Fibroblast of the conjunctiva (primary cell): Measurements from ENCODE around the gene SURF1.
A peak's percentile ranks its signal among the peaks of the same experiment; 100 is the strongest.
"Not testable (repeated sequence)": the region's sequence is repeated elsewhere in the genome, so short reads cannot be mapped to it uniquely, and the experiment has no call there.

Experiments
- DNase-seq: peaks from one replicate; pipeline ENCODE4 v3.0.0-alpha.2; 2010; ENCODE audit warnings: low read depth

Gene SURF1

DNA sequence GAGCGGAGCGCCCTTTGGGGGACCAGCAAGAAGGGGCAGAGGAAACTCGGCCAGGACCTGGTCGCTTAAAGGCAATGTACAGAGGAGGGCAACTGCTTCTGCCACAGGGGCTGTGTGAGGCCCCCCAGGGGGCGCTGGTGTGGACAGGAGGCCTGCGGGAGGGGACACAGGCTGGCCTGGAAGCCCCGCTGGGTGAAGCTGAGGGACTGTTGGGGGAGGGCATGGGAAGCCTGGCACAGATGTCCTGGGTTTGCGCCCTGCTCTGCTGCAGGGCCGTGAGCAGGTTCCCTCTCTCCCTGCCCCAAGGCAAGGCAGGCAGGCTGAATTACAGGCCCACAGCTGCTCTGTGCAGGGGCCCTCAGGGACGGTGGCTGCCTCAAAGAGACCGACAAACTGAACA is 13.7 kb downstream of the SURF1 start:
- DNase-seq: no peak

DNA sequence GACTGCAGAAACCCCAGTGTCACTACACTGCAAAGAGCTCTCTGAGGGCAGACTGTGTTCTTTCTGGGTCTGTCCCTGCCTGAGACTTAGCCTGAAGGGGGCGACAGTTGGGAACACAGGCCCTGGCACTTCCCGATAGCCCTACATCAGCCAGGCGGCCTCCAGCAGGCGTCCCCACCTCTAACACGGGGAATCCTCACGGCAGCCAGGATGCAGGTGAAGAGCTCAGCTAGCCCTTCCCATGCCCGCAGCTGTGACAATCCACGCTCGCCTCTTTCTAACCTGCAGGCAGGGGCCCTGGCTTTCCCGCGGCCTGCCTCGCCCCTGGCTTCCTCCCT is 14.2 kb downstream of the SURF1 start:
- no peak for DNase-seq

DNA sequence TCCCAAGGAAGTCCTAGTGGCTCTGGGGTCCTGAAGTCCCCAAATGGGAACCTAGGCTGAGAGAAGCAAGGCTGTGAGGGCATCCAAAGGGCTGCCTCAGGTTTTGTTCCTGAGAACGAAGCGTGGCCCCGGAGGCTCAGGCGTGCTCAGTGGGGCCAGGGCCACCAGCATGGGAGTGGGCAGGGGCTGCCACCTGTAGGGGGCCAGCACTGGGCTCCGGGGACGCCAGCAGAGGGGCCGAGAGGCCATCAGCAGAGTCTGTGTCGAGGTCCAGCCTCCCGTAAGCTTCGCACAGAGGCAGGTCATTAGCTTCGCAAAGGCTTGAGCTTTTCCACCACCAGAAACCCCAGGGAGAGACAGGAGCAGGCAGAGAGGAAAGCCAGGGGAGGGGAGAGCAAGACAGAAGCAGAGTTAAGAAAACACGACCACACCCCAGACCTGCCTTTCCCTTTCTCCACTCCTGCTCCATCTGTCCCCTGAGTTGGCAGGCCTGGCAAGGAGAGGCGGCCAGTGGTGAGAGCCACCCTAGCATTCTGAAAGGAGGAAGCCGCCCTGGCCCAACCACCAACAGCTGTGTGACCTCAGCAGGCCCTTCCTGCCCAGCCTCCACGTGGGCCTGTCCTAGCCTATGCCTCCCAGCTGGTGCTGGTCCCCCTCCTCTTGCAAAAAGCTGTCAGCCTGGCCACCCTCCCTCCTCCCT is 14.8 kb downstream of the SURF1 start:
- DNase-seq: no peak

DNA sequence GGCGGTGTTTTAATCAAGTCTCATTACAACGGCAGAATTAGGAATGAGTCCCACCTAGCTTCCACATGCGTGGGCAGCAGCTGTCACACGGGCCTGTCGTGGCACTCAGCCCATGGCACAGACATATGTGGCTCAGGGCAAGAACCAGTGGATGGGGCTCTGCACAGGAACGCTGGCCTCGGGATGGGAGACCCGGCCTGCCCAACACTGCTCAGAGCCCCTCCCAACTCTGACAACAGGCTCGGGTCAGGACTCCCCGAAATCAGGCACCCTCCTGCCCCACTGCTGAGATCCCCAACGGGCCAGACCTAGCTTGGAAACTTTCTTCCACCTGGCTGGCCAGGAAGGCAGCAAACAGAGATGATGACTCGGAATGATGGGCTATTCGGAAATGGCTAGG is 15.4 kb downstream of the SURF1 start:
- DNase-seq: no peak

DNA sequence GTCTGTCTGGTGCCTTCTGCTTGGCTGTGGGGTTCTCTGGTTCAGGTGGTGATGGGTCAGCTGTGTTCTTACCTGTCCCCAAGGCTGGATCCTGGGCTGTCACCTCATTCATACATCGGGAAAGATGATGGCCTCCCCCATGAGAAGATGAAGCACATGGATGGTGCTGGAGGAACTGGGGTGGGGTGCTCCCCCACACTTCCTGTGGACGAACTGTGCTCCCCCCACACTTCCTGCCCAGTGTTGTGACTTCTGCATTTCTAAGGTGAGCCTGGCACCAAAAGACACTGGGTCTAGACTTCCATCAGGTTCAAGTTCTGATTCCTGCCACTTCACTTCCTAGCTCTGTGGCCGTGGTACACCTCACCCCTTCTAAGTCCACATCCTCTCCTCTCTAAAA is 16.0 kb downstream of the SURF1 start:
- no peak for DNase-seq

DNA sequence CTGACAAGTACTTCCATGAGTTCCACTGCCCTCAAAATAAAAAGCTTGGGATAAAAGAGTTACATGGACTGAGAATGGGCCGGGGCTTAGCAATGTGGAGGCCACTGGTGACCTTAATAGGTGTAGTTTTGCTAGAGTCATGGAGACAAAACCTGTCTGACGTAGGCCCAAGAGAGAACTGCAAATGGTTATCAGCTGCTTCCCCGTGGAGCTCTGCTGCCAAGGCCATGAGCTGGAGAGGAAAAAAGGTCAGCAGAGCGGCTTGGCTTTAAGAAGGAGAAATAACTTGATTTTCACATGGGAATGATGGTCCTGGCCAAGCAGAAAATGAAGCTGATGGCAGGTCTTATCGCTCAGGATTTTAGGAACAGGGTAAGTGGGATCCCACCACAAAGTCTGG is 16.6 kb downstream of the SURF1 start:
- DNase-seq: no peak

DNA sequence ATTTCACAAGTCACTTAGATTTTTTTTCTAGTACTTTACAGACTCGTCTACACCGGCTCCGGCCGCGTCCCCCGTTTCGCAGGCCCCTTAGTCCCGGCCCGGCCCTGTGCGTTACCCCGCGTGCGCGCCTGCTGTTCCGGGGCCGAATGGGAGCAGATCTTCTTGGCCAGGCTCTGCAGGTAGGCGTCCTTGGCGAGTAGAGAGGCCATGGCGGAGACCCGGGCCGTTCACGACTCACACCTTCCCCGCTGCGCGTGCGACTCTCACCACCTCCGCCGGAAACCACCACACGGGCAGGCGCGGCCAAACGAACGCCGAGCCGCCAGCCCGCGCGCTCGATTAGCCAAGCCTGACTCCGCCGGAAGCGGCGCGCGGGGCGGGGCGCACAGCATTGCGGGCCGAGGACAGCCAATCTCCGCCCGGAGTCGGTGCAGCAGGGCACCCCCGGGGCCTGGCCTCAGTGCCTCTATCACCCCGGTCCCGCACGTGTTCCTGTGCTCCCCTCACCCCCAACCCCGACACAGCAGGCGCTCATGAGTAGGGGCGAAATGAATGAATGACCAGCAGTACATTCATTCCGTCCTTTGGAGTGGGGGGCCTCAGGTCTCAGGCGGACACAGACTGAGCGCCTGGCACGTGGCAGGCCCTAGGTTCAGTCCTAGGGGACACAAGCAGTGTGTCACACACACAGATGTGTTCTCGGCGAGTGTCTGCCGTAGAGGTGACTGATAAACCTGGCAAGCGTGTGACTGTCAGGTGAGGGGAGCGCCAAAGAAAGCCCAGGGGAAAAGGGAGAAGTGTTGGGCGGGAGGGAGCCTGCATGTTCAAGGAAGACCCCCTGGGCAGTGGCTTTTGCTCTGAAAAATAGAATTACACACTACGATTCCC is 20.1 kb downstream of the SURF1 start, which contains the start of gene SURF6:
Gene SURF6, minus strand, starts transcription at position 265 of the 888 bp plus-strand sequence. Its CDS starts 56 bp downstream, at position 209.
- peak; percentile 62 for DNase-seq

DNA sequence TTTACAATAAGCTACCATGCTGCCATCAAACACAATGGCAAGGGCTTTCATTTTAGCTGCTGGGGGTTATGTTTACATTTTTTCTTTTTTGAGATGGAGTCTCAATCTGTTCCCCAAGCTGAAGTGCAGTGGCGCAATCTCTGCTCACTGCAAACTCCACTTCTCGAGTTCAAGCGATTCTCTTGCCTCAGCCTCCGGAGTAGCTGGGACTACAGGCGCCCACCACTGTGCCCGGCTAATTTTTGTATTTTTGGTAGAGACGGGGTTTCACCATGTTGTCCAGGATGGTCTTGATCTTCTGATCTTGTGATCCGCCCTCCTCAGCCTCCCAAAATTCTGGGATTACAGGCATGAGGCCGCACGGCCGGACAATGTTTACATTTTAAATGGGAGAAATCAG is 21.4 kb downstream of the SURF1 start:
- not testable (repeated sequence) for DNase-seq

DNA sequence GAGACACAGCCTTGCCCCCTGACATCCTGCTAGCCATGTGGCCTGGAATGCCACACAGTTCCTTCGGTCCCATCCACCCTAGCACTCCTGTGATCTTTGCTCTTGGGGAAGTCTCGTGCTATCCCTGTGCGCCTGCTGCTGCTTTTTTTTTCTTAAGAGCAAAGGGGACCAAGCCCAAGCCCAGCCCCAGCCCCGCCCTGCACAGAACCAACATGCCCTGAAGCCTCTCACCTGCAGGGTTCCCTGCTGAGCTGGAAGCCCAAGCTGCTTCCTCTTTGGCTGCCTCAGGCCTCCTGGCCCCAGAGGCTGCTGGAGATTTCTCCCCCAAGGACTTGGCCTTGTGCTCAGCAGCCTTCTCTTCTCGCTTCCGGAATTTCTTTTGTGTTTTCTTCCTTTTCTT is 22.1 kb downstream of the SURF1 start:
- DNase-seq: no peak

DNA sequence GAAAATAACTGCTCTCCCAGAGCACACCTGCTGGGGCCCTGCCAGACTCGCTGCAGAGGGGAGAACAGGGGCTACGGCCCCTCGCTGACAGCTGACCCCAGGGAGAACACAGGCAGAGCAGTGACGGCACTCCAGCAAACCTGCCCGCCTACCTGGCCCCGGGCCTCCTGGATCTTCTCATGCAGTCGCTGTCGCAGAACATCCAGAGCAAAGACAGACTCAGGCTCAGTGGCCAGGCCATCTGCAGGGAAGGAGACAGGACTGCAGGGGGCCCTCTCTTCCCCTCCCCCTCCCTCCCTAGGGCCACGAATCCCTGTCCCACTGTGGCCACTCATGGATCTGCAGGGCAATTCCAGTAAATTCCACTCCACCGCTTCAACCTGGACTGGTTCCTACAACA is 22.7 kb downstream of the SURF1 start:
- no peak for DNase-seq

DNA sequence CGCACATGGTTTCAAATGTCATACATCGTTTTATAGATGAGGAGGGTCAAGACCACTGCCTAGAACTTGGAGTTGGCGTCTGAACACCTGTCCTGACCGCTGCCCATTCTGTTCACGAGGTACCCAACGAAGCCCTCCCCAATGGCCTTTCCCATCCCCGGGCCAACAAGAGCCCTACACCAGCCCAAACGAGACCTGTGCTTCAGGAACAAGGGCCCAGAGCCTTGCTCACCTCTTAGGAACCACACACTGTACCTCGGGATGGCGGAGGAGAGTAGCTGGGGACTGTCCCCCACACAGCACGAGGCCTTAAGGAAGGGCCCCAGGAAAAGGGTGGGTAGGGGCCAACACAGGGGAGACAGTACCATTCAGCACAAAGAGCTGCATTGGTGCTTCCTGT is 23.3 kb downstream of the SURF1 start:
- no peak for DNase-seq

DNA sequence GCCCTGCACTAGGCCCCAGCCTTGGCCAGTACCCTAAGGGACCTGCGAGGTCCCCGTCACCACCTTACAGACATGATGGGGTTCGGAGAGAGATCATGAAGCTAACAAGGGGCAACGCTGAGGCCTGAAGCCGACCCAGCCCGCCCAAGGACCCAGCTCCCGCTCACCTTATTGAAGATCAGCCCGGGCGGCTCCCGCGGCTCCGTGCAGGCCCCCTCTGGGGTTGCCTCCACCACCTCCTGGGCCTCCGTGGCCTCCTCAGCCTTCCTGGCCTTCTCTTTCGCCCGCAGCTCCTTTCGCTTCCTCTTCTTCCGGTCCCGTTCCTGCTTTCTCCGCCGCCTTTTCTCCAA is 23.9 kb downstream of the SURF1 start:
- no peak for DNase-seq

DNA sequence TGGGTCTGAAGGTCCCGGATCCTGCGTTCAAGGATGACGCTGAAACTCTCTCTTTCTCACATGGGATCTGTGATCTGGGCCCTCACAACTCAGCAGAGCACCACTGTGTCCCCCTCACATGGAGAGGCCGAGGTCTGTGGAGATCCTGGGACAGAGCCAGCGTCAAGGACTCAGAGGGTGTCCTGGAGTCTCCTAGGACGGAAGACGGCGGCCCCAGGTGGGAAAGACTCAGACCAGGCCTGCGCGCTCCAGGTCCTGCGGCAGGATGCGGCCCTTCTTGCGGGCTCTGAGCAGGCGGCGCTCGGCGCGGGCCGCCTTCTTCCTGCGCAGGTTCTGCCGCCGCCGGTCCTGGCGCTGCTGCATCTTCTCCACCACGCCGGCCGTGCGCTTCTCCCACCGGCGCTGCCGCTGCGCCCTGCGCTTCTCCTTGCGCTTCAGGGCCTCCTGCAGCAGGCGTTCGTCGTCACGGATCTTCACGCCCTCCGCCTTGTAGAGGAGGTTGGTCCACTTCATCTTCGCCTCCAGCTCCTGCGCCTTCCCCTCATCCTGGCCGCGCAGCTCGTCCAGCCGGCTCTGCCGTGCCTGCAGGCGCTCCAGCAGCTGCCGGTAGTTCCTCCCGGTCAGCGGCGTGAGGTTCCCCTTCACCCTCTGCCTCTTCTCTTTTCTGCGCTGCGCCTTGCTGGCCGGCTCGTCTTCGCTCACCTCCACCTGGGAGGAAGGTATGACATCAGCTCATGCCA is 24.5 kb downstream of the SURF1 start:
- DNase-seq: no peak

DNA sequence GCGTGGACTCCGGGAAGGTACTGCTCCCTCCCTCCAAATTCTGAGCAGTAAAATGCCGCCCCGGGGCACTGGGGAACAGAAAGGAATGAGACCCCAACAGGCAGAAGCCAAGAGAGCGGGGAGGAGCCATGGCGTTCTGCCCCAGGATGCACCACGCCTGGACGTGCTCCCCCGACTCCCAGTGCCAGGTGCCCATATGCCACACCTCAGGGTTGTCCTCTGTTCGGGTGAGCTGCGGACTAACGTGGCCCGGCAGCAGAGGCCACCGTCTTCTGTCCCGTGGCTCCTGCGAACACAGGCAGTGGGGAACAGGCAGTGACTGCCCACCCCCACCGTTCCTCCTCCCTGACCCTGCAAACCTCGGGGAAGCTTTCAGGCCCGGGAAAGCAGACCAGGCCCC is 25.1 kb downstream of the SURF1 start:
- no peak for DNase-seq

DNA sequence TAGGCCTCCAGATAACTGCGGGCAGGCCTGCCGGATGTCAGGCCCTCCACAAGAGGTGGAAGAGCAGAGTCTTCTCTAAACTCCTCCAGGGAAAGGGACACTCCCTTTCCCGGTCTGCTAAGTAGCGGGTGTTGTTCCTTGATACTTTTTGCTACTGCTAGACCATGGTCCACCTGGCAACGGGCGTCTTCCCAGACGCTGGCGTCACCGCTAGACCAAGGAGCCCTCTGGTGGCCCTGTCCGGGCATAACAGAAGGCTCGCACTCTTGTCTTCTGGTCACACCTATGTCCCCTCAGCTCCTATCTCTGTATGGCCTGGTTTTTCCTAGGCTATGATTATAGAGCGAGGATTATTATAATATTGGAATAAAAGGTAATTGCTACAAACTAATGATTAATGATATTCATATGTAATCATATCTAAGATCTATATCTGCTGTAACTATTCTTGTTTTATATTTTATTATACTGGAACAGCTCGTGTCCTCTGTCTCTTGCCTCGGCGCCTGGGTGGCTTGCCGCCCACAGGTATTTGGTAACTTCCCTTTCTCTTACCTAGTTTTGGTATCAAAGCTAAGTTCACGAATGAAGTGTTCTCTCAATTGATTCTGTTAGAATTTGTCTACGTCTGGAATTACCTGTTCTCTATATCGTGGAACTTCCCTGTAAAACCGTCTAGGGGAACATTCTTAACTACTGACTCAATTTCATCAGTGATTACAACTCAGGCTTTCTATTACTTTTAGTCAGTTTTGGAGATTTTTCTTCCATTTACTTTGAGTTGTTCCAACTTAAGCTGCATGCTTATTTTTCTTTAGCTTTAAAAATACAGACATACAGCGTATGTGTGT is 26.8 kb downstream of the SURF1 start:
- DNase-seq: not testable (repeated sequence)

DNA sequence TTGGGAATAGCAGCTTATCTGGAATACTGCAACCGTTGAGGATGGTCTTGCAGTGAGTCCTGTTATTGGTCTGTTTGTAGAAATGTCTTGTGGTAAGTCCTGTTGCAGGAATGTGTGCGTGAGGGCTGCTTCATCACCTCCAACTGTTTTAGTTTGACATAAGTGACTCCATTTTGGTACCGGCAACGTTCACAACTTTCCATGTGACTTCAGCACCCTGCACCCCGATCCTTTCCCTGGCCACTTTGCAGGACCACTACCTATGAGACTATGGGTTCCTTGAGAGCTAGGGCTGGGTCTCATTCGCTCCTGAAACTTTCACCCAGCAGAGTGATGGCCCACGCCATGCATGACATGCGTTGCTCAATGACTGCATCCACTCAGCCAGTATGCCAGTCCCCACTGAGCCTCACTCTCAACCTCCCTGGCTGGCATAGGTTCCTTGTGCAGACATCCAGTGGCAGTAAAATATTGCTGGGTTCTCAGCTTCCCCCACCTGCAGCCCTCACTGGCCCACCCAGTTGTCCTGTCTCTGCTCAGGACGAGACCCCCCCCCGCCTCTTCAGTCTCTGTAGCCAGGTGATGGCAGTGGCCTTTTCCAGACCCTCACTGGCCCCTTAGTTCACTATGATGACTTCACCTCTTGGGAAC is 28.3 kb downstream of the SURF1 start:
- DNase-seq: no peak

DNA sequence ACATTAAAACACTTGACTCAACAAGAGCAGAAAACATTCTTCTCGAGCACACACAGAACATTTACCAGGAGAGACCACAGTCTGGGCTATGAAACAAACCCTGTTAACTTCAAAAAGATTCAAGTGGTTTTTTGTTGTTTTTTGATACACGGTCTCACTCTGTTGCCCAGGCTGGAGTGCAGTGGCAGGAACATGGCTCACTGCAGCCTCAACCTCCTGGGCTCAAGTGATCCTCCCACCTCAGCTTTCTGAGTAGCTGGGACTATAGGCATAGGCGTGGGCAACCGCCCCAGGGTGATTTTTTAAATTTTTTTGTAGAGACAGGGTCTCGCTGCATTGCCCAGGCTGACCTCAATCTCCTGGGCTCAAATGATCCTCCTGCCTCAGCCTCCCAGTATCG is 29.3 kb downstream of the SURF1 start:
- not testable (repeated sequence) for DNase-seq

DNA sequence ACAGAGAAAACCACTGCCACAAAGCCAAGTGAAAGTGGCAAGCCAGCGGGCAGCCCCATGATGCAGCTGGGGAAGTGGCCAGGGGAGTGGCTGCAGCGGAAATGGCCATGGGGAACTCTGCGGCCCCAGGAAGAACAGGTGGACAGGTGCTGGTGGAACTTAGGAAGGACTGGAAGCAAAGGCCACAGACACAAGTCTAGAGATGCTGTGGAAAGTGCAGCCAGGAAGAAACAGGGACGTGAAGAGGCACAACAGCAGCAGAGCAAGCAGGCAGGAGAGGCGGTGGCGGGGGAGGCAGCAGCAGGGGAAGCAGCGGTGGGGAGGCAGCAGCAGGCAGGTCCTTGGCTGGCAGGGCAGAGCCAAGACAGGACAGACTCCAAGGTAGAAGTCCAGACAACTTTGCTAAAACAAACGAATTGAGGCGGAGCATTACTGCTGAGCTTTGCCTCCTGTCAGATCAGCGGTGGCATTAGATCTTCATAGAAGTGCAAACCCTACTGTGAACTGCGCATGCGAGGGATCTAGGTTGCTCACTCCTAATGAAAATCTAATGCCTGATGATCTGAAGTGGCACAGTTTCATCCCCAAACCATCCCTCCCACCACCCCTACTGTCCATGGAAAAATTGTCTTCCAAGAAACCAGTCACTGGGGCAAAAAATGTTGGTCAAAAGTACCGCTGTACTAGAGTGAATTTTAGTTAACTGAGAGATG is 32.1 kb downstream of the SURF1 start:
- no peak for DNase-seq

DNA sequence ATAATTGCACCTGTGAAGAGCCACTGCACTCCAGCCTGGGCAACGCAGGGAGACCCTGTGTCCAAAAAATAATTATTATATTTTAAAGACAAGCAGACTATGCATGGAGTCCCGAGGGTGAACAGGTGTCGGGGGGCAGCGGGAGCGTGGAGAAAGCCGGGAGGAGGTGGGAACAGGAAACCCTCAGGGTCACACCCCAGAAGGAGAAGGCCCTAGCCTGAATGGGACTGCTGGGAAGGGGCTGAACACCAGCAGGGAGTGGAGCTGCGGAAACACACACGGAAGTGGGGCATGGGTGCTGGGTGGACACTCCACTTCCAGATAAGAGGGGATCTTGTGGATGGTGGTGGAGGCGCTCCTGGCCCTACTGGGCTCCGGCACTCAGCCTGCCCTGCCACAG is 33.1 kb downstream of the SURF1 start:
- DNase-seq: no peak

DNA sequence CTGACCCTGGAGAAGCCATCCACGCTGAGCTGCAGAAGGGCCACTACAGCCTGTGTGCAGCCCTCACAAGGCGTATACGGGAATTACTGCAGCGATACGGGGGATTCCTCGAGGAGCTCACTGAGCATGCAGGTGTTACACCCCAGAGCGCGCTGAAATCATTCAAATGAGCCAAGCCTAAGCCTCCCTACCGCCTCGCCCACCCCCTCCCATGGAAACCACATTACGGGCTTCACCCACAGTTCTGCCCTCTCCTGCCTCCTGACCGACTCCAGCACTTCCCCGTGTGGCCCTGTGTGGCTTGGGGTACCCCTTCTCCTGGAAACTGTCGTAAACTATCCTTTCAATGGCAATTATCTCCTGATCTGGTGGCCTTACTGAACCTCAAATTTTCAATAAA is 33.6 kb downstream of the SURF1 start:
- no peak for DNase-seq

DNA sequence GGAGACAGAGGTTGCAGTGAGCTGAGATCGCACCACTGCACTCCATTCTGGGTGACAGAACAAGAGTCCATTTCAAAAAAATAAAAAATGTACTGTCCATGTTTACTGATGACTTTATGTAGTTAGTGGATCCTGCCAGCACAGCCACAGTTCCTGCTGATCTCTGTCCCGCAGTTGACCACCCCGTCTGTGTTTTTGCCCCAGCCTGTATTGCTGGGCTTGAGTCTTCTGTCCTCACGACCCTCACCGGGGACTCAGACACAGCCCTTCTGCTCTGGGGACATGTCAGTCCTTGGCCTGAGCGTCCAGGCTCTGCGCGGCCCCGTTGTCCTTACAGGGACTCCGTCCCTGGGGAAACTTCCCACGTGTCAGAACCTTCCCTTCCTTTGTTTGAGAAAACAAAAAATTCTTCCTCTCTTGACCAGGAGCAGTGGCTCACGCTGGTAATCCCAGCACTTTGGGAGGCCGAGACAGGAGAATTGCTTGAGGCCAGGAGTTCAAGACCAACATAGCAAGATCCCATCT is 34.8 kb downstream of the SURF1 start:
- no peak for DNase-seq
